BE2C (cell line): Measurements from ENCODE around the gene ADAMTSL1.

Source experiments
- DNase-seq: peaks from one replicate; pipeline ENCODE4 v3.0.0-alpha.2; 2020
- H3K27me3 ChIP-seq: fragments of 250-450 bp; sonication (Bioruptor Pico); 2 replicates; pipeline ENCODE4 v1.5.1; 2020; ENCODE audit warnings: mild to moderate bottlenecking
- H3K36me3 ChIP-seq: fragments of 250-450 bp; sonication (Bioruptor Pico); 2 replicates; pipeline ENCODE4 v1.5.1; 2020; ENCODE audit warnings: mild to moderate bottlenecking
- H3K4me1 ChIP-seq: fragments of 250-450 bp; sonication (Bioruptor Pico); 2 replicates; pipeline ENCODE4 v1.5.1; 2020
- H3K4me3 ChIP-seq: 2 replicates; pipeline ENCODE4 v1.5.1; 2011; ENCODE audit warnings: low read depth, low read length
- H3K9me3 ChIP-seq: fragments of 250-450 bp; sonication (Bioruptor Pico); 2 replicates; pipeline ENCODE4 v1.5.1; 2020
- CTCF ChIP-seq: IDR thresholded peaks from 2 replicates; pipeline ENCODE4 v1.5.1; 2012; ENCODE audit warnings: mild to moderate bottlenecking, low read depth, low read length

The ADAMTSL1 gene

GRCh38 chr9:18941060-18941740 lies 467.2 kb downstream of the ADAMTSL1 start:
- H3K4me1 ChIP-seq: no peaks in the 10 kb centered on the region
- DNase-seq: no peak
- TF ChIP-seq CTCF: no peak
- H3K36me3 ChIP-seq: no peaks in the 10 kb centered on the region
- H3K9me3 ChIP-seq: no peaks in the 10 kb centered on the region
- no peak overlapping the region for H3K4me3 ChIP-seq
- no peaks in the 10 kb centered on the region; the same call in 1 of the 2 replicates for H3K27me3 ChIP-seq

GRCh38 chr9:18942801-18943200 lies 468.8 kb downstream of the ADAMTSL1 start:
- Histone ChIP-seq H3K27me3 (no peaks in the 10 kb centered on the region; the same call in 1 of the 2 replicates), H3K4me3 (no peak overlapping the region), H3K36me3 (no peaks in the 10 kb centered on the region), H3K4me1 (no peaks in the 10 kb centered on the region), H3K9me3 (no peaks in the 10 kb centered on the region)
- no peak for DNase-seq
- TF ChIP-seq CTCF: no peak

GRCh38 chr9:18947892-18948339 lies 474.0 kb downstream of the ADAMTSL1 start:
- DNase-seq: peak; percentile 32
- TF ChIP-seq CTCF: peak; percentile 20; the same call in 1 of the 2 replicates

GRCh38 chr9:18951936-18952335 lies 478.0 kb downstream of the ADAMTSL1 start:
- no peaks in the 10 kb centered on the region for H3K4me1 ChIP-seq
- no peak for TF ChIP-seq CTCF
- H3K9me3 ChIP-seq: no peaks in the 10 kb centered on the region
- no peak overlapping the region for H3K4me3 ChIP-seq
- DNase-seq: no peak
- no peaks in the 10 kb centered on the region for H3K36me3 ChIP-seq
- peaks cover 3% of the 10 kb centered on the region for H3K27me3 ChIP-seq

More at GRCh38 chr9:18947892-18948339, 474.0 kb downstream of the ADAMTSL1 start:
- Histone ChIP-seq H3K4me1 (no peaks in the 10 kb centered on the region), H3K27me3 (no peaks in the 10 kb centered on the region), H3K4me3 (no peak overlapping the region), H3K9me3 (no peaks in the 10 kb centered on the region), H3K36me3 (no peaks in the 10 kb centered on the region)

GRCh38 chr9:18955626-18956025 lies 481.7 kb downstream of the ADAMTSL1 start:
- H3K4me1 ChIP-seq: no peaks in the 10 kb centered on the region
- H3K9me3 ChIP-seq: no peaks in the 10 kb centered on the region
- H3K4me3 ChIP-seq: no peak overlapping the region
- peaks cover 9% of the 10 kb centered on the region for H3K27me3 ChIP-seq
- H3K36me3 ChIP-seq: no peaks in the 10 kb centered on the region
- no peak for TF ChIP-seq CTCF
- DNase-seq: no peak
